Measurements from ENCODE around the gene GLI3. TPM values are rescaled to one million over a fixed set of nuclear protein-coding genes. Genes with fewer than 3 reads are reported as not detected.

Gene GLI3
- total and polyA plus RNA-seq, 2 of the 8 experiments (the other 6 are each of a cell fraction or from before 2014, with no cell fraction given): 8.0 to 31.1 TPM

- no peak for TF ChIP-seq CHD7 (IDR thresholded peaks at IDR 0.05; ENCODE audit: insufficient replicate concordance, low read length)
- TF ChIP-seq POLR2A (IDR thresholded peaks at IDR 0.05; ENCODE audit: control extremely low read depth in 1 of 2, low read depth in 2 of 2, low read length in 2 of 2): no peak
- TF ChIP-seq JUND (IDR thresholded peaks at IDR 0.05; ENCODE audit: low read length): no peak
- no peak for TF ChIP-seq SRF (IDR thresholded peaks at IDR 0.05; ENCODE audit: low read depth, low read length)
- no peak for TF ChIP-seq POLR2AphosphoS5 (IDR thresholded peaks at IDR 0.05; ENCODE audit: low read depth, low read length)
- TF ChIP-seq RBBP5 (IDR thresholded peaks at IDR 0.05; ENCODE audit: borderline replicate concordance, low read depth, low read length): no peak
- no peak for TF ChIP-seq NANOG (IDR thresholded peaks at IDR 0.05; ENCODE audit: insufficient read depth, low read depth, low read length, poor library complexity, severe bottlenecking)
- no peak for TF ChIP-seq SIRT6 (IDR thresholded peaks at IDR 0.05; ENCODE audit: low read length)
- TF ChIP-seq CREB1 (IDR thresholded peaks at IDR 0.05): no peak
- TF ChIP-seq POU5F1 (IDR thresholded peaks at IDR 0.05; ENCODE audit: low read depth, low read length): no peak
- TF ChIP-seq HDAC6 (IDR thresholded peaks at IDR 0.05; ENCODE audit: low read depth, low read length): no peak
- no peak for TF ChIP-seq SAP30 (IDR thresholded peaks at IDR 0.05; ENCODE audit: insufficient read depth, insufficient replicate concordance, low read length)
- peak; percentile 42 for TF ChIP-seq ASH2L (IDR thresholded peaks at IDR 0.05; ENCODE audit: low read length)
Observed at GRCh38 chr7:41943094-41943577, 293.9 kb downstream of the GLI3 start (continued).
